Choroid plexus epithelial cell (primary cell): Measurements from ENCODE around the gene APOA1.
A peak's percentile ranks its signal among the peaks of the same experiment; 100 is the strongest.

Source experiments
- DNase-seq: peaks from one replicate; pipeline ENCODE4 v3.0.0-alpha.2; 2010; ENCODE audit warnings: low read depth
- H3K4me3 ChIP-seq: 2 replicates; pipeline ENCODE4 v1.5.1; 2011; ENCODE audit warnings: low read depth, mild to moderate bottlenecking, control low read depth, low read length, moderate library complexity
- TF ChIP-seq, protein P1 (sequence below): conservative IDR thresholded peaks from 2 replicates; pipeline ENCODE4 v1.5.1; 2011; ENCODE audit warnings: low read depth, mild to moderate bottlenecking, control low read depth, inconsistent platforms, low read length, moderate library complexity

The APOA1 gene

GRCh38 chr11:116852261-116853031 is 15.0 kb upstream of the APOA1 start:
- H3K4me3 ChIP-seq = no peak overlapping the region
- TF ChIP-seq, protein P1, sequence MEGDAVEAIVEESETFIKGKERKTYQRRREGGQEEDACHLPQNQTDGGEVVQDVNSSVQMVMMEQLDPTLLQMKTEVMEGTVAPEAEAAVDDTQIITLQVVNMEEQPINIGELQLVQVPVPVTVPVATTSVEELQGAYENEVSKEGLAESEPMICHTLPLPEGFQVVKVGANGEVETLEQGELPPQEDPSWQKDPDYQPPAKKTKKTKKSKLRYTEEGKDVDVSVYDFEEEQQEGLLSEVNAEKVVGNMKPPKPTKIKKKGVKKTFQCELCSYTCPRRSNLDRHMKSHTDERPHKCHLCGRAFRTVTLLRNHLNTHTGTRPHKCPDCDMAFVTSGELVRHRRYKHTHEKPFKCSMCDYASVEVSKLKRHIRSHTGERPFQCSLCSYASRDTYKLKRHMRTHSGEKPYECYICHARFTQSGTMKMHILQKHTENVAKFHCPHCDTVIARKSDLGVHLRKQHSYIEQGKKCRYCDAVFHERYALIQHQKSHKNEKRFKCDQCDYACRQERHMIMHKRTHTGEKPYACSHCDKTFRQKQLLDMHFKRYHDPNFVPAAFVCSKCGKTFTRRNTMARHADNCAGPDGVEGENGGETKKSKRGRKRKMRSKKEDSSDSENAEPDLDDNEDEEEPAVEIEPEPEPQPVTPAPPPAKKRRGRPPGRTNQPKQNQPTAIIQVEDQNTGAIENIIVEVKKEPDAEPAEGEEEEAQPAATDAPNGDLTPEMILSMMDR = no peak
- DNase-seq = peak; percentile 43

DNA sequence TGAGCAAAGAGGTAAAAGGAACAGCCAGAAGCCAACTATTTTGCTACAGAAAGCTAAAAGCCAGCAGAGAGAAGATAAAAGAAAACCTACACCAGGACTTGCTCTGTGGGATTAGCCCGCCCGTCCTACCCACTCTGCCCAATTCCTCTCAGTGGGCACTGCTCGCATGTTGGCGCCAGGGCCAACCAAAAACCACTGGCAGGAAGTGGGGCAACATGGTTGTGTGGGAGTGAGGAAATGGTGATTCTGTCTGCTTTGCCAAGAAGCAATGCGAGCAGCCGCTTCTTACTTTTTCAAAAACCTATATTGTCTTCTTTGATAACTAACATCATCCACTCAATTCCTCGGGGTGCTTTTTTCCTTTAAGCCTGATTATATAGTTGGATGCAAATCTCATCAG is 14.2 kb upstream of the APOA1 start:
- no peak overlapping the region for H3K4me3 ChIP-seq
- no peak for DNase-seq
- TF ChIP-seq, protein P1 = no peak

DNA sequence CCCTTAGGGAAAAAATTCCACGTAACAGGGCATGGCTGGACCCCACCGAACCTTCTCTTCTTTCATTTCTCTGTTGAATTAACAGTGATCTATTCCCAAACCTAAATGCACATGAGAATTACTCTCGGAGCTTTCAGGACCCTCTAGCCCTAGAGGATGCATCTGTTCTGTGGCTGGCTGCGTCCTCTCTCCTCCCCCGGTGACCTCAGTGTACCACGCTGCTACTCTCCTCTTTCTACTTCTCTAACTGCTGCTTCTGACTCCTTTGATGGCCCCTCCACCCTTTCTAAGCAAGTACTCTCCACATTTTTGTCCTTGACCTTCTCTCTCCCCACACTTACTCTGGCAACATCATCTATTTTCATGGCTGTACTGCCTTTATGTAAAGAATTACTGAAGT is 12.1 kb upstream of the APOA1 start:
- no peak overlapping the region for H3K4me3 ChIP-seq
- TF ChIP-seq, protein P1 = no peak
- no peak for DNase-seq

DNA sequence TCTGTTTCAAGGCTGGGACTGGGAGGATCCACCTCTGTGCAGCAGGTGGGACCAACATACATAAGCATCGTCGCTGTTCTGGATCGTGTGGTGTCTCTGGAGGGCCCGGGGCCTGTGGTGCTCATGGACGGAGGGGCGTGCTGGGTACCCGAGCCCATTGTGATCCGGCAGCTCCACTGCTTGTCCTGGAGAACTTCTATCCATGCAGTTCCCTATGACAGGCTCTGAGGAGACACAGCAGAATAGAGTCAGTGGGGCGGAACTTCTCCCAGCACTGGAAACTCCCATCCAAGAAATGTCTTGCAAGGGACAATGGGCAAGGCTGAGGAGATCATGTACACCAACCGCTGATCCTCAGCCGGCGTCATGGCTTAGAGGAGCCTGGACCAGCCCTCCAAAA is 11.6 kb upstream of the APOA1 start:
- TF ChIP-seq, protein P1 = no peak
- DNase-seq = no peak
- H3K4me3 ChIP-seq = no peak overlapping the region

DNA sequence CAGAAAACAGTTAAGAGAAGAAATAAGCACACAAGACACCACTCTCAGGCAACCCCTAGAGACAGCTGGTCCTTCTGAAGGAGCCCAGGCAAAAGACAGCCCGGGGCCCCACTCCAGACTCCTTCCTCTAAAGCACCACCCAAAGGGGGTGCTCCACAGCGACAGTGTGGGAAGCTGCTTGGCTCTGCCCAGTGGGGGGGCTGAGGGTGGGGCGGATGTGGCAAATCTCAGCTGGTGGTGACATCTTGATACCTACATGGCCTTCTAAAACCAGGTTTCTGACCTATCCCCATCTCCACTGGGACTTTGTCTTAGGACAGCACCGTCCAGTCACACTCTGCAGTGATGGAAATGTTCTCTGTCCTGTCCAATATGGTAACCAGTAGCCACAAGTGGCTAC is 10.2 kb upstream of the APOA1 start:
- H3K4me3 ChIP-seq = no peak overlapping the region
- DNase-seq = no peak
- TF ChIP-seq, protein P1 = no peak

- H3K4me3 ChIP-seq = no peak overlapping the region
- no peak for DNase-seq
- TF ChIP-seq, protein P1 = no peak
Measured at GRCh38 chr11:116844722-116845121, 7.3 kb upstream of the APOA1 start.

DNA sequence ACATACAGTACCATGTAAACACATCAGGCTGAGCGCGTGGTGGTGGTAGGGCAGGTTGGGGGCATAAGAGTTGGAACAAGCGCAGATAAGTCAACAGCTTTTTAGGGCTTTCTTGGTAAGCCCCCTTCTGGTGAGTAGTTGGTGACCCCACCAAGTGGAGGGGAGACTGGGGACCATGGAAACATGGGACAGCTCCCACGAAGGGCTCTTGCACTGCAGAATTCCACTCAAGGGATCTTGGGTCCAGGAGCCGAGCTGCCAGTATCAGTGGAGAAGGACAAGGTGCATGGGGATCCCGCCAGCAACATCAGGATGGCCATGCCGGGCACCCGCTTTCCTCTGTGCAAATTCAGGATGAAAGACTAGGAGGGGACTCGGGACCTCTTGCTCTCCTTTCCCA is 6.2 kb upstream of the APOA1 start:
- no peak overlapping the region for H3K4me3 ChIP-seq
- no peak for DNase-seq
- TF ChIP-seq, protein P1 = no peak
